Chondrocyte (in vitro differentiated cells): ENCODE measurements around the gene INPP5D. TPM values are rescaled to one million over a fixed set of nuclear protein-coding genes. Genes with fewer than 3 reads are reported as not detected.

ENCODE experiments used
- DNase-seq: peaks from one replicate; pipeline ENCODE4 v3.0.0; 2021; ENCODE audit warnings: mixed read lengths, low spot score
- H3K27ac Mint-ChIP-seq: one replicate; pipeline ENCODE4 v1.8.0; 2021; ENCODE audit warnings: mild to moderate bottlenecking, moderate library complexity, mixed read lengths; ENCODE audit not compliant: unreplicated experiment
- H3K27me3 Mint-ChIP-seq: 2 replicates; pipeline ENCODE4 v1.8.0; 2021; ENCODE audit warnings: low read depth, mixed read lengths
- H3K36me3 Mint-ChIP-seq: 2 replicates; pipeline ENCODE4 v1.8.0; 2021; ENCODE audit warnings: low read depth, mixed read lengths
- H3K4me1 Mint-ChIP-seq: 2 replicates; pipeline ENCODE4 v1.8.0; 2021; ENCODE audit warnings: low read depth, mild to moderate bottlenecking, mixed read lengths
- H3K4me3 Mint-ChIP-seq: one replicate; pipeline ENCODE4 v1.8.0; 2021; ENCODE audit warnings: mild to moderate bottlenecking, moderate library complexity, mixed read lengths; ENCODE audit not compliant: unreplicated experiment
- H3K9me3 Mint-ChIP-seq: 2 replicates; pipeline ENCODE4 v1.8.0; 2021; ENCODE audit warnings: low read depth, mixed read lengths
- CTCF ChIP-seq: fragments of 200-600 bp; sonication (generic); IDR thresholded peaks from 2 replicates; pipeline ENCODE4 v1.5.0; 2021; ENCODE audit warnings: antibody characterized with exemption, mild to moderate bottlenecking, moderate library complexity
- total RNA-seq: library from RNA; stranded (reverse); gene quantifications from 3 replicates; pipeline ENCODE4 v1.2.1, GENCODE V29; 2021

Gene INPP5D
- total RNA-seq, 1 donor from 2014 or later: 0.20 TPM

GRCh38 chr2:233076749-233077148 is 16.6 kb downstream of the INPP5D start:
- no peak for DNase-seq
- H3K4me1 Mint-ChIP-seq: no peaks in the 10 kb centered on the region
- TF ChIP-seq CTCF: no peak
- no peak overlapping the region for H3K27ac Mint-ChIP-seq
- peaks cover 3% of the 10 kb centered on the region for H3K36me3 Mint-ChIP-seq
- H3K27me3 Mint-ChIP-seq: peaks cover 20% of the 10 kb centered on the region
- peaks cover 5% of the 10 kb centered on the region for H3K9me3 Mint-ChIP-seq
- no peak overlapping the region for H3K4me3 Mint-ChIP-seq

GRCh38 chr2:233079473-233079877 is 19.3 kb downstream of the INPP5D start:
- TF ChIP-seq CTCF: no peak
- DNase-seq: peak; percentile 10
- H3K27me3 Mint-ChIP-seq: peaks cover 16% of the 10 kb centered on the region
- no peaks in the 10 kb centered on the region for H3K9me3 Mint-ChIP-seq
- no peaks in the 10 kb centered on the region for H3K36me3 Mint-ChIP-seq
- H3K4me3 Mint-ChIP-seq: no peak overlapping the region
- H3K27ac Mint-ChIP-seq: no peak overlapping the region
- H3K4me1 Mint-ChIP-seq: no peaks in the 10 kb centered on the region

GRCh38 chr2:233079953-233080835 is 20.1 kb downstream of the INPP5D start:
- DNase-seq: peak; percentile 15
- Mint-ChIP-seq H3K4me1 (no peaks in the 10 kb centered on the region), H3K27me3 (peaks cover 16% of the 10 kb centered on the region), H3K36me3 (no peaks in the 10 kb centered on the region), H3K27ac (no peak overlapping the region), H3K4me3 (no peak overlapping the region), H3K9me3 (no peaks in the 10 kb centered on the region)
- no peak for TF ChIP-seq CTCF

- TF ChIP-seq CTCF: no peak
- no peaks in the 10 kb centered on the region for H3K9me3 Mint-ChIP-seq
- no peaks in the 10 kb centered on the region for H3K36me3 Mint-ChIP-seq
- no peak overlapping the region for H3K27ac Mint-ChIP-seq
- no peaks in the 10 kb centered on the region for H3K4me1 Mint-ChIP-seq
- H3K4me3 Mint-ChIP-seq: no peak overlapping the region
- H3K27me3 Mint-ChIP-seq: peaks cover 22% of the 10 kb centered on the region
- peak; percentile 69 for DNase-seq
Measured at GRCh38 chr2:233080836-233081229, 20.7 kb downstream of the INPP5D start.

- no peak for TF ChIP-seq CTCF
- peak; percentile 40 for DNase-seq
- Mint-ChIP-seq H3K36me3 (no peaks in the 10 kb centered on the region), H3K27me3 (peaks cover 22% of the 10 kb centered on the region), H3K4me3 (no peak overlapping the region), H3K9me3 (no peaks in the 10 kb centered on the region), H3K4me1 (no peaks in the 10 kb centered on the region), H3K27ac (no peak overlapping the region)
Measured at GRCh38 chr2:233081232-233081730, 21.1 kb downstream of the INPP5D start.
